Frontal cortex (tissue), 4 donors: ENCODE measurements around the gene TVP23C. TPM values are rescaled to one million over a fixed set of nuclear protein-coding genes. Genes with fewer than 3 reads are reported as not detected.
"Not testable (repeated sequence)": the region's sequence is repeated elsewhere in the genome, so short reads cannot be mapped to it uniquely, and the experiment has no call there.

ENCODE experiments used
- DNase-seq, 2 donors: peaks; one replicate each; pipeline ENCODE4 v3.0.0; 2012; ENCODE audit warnings: low spot score in 2 of 2
- FAIRE-seq: peaks from 2 replicates; lab custom pipeline; 2012; peaks lifted over from hg19 to GRCh38; lab: Jason Lieb, UNC
- total RNA-seq: library from RNA; depleted of rRNA; stranded (reverse); fragments of >200 nt; gene quantifications from one replicate; pipeline ENCODE4 v1.2.3, GENCODE V29; 2014
- donor health status: control.
- donor health status: control.
- donor health status: control.

Gene TVP23C
- total RNA-seq, result 47.7 TPM

GRCh38 chr17:15563375-15563857, at the start of gene TVP23C:
Gene TVP23C (minus strand): TSS chr17:15563483. CDS start chr17:15563448, 35 bp downstream.
- DNase-seq, result peak; percentile 57 to 59
- not testable (repeated sequence) for FAIRE-seq

DNA sequence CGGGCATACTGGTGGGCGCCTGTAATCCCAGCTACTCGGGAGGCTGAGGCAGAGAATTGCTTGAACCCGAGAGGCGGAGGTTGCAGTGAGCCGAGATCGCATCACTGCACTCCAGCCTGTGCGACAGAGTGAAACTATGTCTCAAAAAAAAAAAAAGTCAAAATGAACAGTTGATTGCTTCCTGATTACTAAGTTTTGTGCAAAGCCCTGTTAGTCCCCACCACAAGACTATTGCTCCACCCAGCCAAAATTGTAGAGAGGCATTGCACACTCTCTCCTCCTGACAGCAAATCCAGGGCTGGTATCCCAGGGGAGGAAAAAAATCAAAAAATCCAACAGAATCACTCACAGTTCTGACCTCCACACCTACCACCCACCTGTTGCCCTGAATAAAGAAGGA, 29.7 kb upstream of the TVP23C start:
- FAIRE-seq, DNase-seq: not testable (repeated sequence)

DNA sequence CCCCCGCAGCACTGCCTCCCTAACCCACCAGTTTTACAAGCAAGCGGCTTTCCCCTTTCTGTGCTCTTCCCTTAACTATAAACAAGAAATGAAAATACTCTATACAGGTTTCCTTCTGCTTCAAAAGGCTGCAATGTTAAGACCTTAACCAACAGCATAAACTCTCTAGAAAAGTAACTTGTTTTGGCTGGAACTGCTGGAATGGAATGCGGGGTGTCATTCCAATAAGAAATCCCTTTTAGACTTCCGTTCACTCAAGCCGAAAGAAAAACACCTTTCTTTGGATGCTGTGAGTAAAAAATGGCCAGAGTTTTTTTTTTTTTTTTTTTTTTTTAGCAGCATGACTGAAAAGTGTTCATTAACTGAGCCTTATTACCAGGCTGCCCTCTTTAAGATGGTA, 28.7 kb upstream of the TVP23C start:
- not testable (repeated sequence) for FAIRE-seq, DNase-seq

- FAIRE-seq, DNase-seq: not testable (repeated sequence)
Observed at GRCh38 chr17:15590844-15591243, 27.6 kb upstream of the TVP23C start.

DNA sequence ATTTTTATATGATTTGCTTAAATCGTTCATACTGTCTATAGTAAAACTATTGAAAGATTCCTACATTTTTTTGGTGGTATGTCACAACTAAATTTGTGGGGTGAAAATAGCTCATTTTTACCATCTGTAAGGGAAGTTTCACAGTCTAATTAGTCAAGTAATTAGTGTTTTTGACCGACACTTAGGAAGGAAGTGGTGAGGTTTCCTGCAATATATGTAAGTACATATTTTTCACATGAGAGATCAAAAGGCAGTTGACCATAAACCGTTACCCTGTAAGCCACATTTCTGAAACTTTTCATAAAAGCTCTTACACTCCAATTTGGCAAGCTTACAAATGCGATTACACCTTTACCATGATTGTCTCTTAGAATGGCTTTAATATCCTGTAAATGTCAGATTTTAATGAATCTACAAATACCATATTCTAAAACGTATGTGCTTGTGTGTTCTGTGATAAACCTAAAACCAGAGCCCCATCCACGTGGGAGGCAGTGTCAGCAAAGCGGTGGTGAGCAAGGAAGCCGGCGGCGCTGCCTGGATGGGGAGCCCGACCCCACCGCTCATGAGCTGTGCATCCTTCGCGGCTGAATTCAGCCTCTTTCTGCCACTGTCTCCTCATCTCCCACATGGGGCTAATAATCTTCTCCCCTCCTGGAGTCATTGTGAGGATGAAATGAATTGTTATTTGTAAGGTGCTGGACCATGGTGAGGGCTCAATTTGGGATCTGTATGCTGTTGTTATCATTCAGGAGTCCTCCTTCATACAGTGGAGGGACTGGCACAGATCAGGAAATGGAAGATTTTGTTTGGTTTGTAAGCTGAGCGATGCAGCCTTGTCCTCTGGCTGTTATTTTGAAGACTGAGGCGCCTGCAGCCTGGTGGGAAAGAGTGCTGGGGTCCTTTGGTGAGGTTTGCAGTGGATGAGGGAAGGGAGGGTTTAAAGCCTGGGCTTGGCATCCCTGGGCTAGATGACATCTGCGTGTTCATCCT, 26.6 kb upstream of the TVP23C start:
- not testable (repeated sequence) for FAIRE-seq, DNase-seq

- not testable (repeated sequence) for DNase-seq, FAIRE-seq
Observed at GRCh38 chr17:15588017-15588416, 24.7 kb upstream of the TVP23C start.

GRCh38 chr17:15583313-15583712, 20.0 kb upstream of the TVP23C start:
- not testable (repeated sequence) for FAIRE-seq, DNase-seq

DNA sequence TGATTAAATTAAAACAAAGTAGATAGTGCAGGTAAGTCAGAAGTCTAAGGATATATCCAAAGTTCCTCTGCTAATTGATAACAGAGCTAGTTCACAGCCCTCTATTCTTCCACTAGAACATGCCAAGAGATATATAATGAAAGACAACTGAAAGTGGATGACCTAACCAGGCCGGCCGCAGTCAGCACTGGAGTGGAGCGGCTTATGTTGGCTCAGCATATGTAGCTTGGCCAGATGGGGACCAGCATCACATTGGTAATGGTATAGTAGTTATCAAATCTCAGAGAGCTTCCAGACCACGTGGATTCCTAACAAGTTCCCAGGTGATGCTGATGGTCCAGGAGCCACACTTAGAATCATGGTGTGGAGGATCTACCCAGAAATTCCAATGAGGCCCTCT, 18.2 kb upstream of the TVP23C start:
- FAIRE-seq, DNase-seq: not testable (repeated sequence)

DNA sequence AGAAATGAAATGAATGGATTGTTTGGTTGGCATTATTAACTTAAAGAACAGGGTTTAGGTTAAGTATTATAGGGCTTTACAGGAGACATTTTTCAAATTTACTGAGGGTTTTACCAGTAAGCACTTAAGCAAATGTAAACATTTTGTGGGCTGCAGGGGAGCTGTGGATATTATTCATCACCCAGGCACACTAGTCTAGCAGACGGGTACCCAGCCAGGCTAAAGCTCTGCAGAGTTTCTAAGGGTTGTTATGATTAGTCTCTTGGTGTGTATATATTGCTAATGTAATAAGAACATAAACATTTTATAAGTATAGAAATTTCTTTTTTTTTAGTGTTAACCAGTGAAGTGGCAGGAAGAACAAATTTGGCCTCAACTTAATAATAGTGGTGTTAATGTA, 13.6 kb upstream of the TVP23C start:
- not testable (repeated sequence) for DNase-seq, FAIRE-seq

DNA sequence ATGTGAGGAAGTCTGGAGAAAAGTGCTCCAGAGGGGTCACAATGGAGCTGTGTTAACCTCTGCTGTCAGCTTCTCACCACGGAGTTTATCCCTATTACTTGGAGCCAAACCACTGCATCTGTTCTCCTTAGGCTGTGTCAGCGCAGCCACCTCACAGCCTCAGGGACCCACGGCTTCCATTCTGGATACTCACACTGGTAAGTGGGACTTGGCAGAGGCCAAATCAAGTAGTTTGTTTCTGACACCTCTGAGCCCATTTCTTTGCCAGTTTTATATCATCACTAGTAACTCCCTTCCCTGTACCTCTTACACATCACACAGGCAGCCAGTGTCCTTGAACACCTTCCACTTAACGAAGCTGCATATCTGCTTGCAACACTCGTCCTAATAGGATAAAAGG, 11.4 kb upstream of the TVP23C start:
- not testable (repeated sequence) for DNase-seq, FAIRE-seq

DNA sequence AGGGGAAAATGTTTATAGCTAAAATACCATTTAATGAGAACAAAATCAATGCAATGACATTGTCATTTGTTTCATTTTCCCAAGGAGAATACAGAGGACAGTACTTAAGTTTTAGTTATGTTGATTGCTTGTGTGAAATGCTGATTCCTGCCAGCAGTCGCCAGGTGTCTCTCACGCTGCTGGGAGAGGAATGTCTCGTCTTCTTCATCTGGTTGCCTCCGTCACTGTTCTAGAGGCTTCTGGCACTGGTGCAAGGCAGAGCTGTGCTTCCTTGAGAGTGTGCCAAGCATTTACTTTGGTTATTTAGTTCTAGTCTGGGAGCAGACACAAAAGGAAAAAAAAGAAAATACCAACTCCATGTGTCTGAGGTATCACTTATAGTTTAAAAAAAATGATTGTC, 10.6 kb upstream of the TVP23C start:
- not testable (repeated sequence) for FAIRE-seq, DNase-seq

DNA sequence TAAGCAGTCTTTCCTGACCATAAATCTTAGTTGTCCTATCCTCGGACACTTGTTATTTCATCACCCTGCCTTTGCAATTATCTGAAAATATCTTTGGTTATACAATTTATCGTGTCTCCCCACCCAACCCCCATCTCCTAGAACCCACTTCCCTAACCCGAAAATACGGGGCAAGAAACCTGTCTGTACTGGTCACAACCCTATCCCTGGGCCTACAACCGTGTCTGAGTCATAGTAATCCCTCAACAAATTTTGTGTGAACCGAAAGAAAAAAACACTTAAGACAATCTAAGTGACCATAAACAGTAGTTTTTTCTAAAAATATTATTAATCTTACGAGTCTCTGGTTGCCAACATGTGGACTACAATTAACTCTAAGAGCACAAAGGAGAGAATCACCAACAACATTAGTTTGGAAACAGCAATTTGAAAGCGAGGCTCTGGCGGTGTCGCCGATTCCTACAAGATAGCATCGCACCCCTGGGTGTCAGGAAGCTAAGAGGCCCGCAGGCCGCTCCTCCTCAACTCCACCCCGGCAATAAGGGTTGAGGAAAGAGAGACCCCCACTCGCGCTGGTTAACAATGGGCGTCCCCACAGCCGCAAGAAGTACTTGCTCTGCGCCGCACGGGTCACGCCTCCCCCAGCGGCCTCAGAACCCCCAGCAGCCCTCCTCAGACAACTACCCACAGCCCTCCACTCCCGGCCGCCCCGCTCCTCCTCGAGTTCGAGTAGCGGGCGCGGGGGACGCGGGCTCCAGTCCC, 489 bp downstream of the TVP23C start:
- DNase-seq, FAIRE-seq: not testable (repeated sequence)

- not testable (repeated sequence) for DNase-seq, FAIRE-seq
Observed at GRCh38 chr17:15561439-15561838, 1.8 kb downstream of the TVP23C start.

DNA sequence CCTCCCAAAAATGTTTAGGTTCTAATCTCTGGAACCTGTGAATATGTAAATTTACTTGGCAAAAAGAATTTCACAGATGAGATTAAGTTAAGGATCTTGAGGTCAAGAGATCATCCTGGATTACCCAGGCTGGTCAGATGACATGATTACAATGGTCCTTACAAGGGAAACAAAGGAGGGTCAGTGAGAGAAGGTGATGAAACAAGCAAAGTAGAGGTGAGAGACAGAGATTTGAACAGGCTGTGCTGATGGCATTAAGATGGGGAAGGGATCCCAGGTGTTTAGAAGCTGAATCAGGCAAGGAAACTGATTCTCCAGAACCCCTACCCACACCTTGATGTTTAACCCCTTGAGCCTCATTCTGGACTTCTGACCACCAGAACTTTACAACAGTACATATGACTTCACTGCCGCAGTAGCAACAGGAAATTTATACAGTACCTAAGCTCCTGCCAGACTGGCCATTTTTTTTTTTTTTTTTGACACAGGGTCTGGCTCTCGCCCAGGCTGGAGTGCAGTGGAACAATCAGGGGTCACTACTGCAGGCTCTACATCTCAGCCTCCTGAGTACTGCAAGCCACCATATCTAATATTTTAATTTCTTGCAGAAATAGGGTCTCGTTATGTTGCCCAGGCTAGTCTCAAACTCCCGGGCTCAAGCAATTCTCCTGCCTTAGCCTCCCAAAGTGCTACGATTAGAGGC, 4.7 kb downstream of the TVP23C start:
- not testable (repeated sequence) for FAIRE-seq, DNase-seq

DNA sequence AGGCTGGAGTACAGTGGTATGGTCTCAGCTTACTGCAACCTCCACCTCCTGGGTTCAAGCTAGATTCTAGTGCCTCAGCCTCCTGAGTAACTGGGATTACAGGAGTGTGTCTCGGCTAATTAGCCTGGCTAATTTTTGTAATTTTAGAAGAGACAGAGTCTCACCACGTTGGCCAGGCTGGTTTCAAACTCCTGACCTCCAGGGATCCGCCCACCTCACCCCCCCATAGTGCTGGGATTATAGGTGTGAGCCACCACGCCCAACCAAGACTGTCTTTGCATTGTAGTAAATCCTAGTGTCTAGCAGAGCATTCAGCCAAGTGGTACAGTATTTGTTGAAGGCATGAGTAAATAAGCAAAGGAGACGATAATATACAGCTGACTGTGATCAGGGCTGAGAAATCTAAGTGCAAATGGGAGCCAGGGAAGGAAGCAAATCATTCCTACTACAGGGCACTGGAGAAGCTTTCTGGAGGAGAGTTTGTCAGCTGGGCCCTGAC, 5.9 kb downstream of the TVP23C start:
- not testable (repeated sequence) for FAIRE-seq, DNase-seq

DNA sequence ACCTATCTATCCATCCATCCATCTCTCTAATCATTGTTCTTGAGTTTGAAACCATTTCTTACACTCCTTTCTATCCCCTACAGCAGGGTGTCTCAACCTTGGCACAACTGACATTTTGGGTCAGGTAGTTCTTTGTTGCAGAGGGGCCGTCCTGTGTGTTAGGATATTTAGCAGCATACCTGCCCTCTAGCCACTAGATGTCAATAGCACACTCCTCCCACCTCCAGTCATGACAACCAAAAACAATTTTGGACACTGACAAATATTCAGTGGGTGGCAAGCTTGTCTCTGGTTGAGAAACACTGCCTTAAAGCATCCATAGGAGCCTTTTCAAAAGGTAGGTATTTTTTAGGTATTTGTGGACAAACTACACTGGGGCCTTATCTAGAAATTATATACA, 10.4 kb downstream of the TVP23C start:
- FAIRE-seq, DNase-seq: not testable (repeated sequence)

- not testable (repeated sequence) for DNase-seq, FAIRE-seq
Observed at GRCh38 chr17:15549552-15549951, 13.7 kb downstream of the TVP23C start.

- not testable (repeated sequence) for FAIRE-seq, DNase-seq
Observed at GRCh38 chr17:15546604-15547003, 16.7 kb downstream of the TVP23C start.
